GM19455 (cell line): Measurements from ENCODE around the gene CDK14.
"Not testable (repeated sequence)": the region's sequence is repeated elsewhere in the genome, so short reads cannot be mapped to it uniquely, and the experiment has no call there.

Experiments used
- ATAC-seq: cut with Tn5 transposase; IDR thresholded peaks from one replicate; pipeline ENCODE4 v1.9.1; 2021; ENCODE audit not compliant: unreplicated experiment

The CDK14 gene

DNA sequence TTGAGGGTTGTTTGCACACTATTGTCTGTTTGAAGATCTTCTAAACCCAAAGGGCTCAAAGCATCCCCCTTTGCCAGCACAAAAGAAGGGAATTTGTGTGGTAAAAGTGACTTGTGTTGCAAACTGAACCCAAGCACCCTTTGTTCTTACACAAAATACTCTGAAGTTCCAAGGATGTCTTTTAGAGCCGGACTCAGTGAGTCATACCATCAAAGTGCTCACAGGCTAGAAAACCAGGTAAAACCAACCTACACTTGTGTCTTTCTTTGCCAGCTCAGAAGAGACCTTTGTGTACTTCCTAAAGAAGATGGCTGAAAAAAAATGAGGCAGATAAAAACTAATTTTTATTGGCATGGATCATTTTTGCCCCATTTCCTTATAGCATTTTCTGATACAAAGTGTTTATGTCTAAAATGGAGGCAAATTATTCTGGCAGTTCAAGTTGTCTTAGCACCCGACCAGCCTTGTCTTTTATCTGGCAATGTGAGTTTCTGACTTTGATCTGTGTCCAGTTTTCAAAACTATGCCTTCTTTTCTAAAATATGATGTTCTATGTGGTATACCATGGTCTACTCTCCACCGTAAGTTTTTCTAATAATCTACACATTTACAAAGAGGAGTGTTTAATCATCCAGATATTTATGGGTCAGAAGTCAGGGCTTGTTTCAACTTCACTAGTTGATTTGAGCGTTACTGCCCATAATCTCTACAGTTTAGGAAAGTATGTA lies 539.7 kb downstream of the CDK14 start:
- no peak for ATAC-seq

DNA sequence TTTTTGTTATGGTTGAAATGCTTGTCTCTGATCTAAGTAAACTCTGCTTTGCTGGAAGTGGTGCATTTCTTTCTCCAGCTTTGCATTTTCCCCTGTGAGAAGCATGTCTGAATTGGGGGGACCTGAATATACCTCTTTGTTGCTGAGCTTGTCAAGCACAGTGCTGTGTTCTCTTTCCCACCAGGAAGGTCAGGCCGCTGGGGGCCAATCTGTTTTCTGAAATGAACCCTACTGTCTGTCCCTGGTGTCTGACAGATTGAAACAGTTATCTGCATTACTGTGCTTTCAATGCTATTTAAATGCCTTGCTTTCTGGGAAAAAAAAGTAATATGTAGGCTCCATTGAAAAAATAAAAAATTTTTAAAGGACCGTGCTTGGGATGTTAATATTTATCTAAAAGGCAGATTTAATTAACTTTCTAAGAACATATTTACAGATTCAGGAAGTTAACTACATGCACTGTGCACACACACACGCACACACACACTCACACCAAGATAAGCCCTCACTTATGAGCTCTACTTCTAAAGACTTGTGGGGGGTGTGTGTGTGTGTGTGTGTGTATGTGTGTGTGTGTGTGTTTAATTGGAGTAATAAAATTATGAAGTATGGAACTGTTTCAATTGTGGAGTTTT lies 541.1 kb downstream of the CDK14 start:
- no peak for ATAC-seq

DNA sequence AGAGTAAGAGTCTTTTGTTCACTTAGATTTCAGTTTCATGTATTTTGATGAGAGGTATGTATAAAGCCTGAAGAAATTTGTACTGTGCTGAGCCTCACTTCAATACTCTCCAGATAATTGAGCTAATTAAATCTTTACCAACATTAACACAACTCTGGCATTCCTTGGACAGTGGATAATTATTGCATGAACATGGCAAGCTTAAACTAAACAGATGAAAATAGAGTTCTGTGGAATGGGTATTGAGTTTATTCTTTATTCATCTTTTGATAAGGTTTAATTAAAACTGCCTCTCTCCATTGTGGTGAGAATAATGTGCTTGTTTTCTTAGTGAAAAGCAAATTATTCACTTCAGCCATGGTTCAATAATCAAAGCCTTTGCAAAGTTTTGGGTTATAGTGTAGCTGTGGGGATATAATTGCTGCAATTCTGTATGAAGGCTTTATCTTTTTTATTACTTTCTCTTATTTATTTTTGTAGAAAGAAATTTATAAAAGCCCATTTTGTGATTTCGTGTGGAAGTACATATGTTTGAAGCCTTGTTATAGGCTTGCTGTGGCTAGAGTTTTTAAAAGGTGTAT lies 541.8 kb downstream of the CDK14 start:
- no peak for ATAC-seq

DNA sequence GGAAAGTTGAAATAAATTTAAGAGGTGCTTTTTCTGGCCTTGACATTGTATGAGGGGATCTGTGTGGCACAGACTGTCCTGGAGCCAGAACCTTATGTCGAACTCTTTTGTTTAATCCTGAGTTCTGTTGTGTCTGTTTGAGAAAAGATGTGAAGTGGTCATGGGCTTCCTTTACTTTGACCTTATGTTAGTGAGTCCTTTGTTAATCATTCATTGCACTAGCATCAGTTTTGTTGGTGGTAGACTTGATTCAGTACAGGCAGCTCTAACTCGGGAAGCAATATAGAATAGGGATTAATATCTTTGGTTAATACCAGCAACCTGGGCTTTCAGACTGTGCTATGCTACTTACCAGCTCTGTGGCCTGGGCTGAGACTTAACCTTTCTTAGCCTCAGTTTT lies 544.2 kb downstream of the CDK14 start:
- ATAC-seq, result no peak

DNA sequence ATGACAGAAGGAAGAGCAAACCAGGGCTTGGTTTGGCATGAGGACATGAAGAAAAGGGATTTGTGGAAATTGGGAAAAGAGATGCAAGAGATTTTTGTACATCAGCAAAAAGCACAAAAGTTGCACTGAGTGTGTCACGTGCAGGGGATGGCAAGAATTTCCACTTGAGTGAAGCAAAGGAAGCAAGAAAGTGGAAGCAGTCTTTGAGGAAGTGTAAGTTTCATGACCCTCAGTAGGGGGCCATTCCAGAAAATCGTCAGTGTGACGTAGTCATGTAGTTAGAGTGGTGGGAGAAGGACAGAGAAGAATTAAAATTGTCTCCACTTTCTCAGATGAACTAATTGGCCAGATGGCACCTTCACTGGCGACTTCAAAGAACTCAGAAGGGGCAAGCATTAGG lies 544.9 kb downstream of the CDK14 start:
- no peak for ATAC-seq

DNA sequence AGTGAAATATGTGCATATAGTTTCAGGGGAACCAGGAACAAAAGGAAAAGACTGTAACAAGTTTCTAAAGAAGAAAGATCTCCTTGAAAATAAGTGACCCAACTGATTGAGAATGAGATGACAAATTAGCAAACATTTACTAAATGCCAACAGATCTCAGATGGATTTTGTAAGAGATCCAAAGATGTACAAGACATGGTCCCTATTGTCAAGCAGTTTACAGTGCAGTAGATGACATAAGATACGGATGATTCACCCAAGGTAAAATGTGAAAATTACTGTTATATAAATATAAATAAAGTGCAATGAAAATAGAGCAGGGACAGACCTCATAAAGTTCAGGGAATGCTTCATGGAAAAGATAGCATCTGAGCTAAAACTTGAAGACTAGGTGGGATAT lies 546.6 kb downstream of the CDK14 start:
- ATAC-seq, result no peak

DNA sequence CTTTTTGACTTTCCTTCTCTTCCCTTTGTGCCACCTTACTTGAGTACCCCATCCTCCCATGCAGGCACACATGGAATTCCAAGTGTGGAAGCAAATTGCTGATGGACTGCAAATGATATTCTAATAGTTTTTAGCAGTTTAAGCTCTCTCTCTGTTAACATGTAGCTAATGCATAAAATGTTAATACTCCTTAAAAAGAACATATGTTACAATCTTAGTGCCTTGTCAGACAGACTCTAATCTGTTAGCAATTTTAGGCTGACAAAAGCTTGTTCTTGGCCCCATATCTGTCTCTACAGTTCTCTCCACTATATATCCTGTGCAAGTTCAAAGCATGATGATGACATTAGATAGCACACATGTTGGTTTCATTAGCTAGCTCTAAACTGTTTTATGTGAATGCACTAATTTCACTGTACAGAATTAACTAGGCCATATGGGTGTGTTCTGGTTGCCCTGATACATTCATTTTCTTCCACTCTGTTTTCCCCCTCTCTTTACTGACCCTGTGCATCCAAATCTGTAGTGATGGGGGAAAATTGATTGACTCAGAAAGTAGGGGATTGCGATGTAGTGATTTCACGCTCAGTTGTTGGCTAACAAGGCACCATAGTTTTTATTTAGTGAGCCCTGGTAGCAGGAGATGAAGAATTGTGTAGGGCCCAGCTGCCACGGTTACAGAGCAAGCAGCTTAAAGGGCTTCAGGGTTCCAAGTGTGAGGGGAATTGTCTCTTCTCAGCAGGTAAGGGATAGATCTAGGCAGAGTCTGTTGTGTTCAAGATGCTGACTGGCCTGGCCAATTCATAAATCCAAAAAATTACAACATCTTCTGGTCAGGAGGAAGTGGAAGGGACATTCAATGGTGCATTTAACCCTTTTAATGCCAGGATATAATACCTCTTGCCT lies 553.5 kb downstream of the CDK14 start:
- no peak for ATAC-seq

DNA sequence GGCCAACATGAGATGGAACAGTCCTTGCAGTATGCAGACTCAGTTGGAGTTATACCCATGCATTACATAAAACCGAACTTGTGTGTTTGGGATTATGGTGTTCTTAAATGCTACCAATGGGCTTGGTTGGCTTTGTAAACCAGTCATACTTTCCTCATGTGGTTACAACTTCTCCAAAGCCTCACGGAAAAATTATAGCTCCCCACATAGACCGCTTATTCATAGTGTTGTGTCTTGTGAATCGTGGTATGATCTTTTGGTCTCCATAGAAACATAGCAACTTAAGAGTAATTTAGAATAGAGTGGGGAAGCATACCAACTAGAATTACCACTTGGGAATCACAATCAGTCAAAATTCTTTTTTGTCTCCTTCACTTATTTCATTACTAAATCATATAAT lies 555.8 kb downstream of the CDK14 start:
- ATAC-seq, result no peak

DNA sequence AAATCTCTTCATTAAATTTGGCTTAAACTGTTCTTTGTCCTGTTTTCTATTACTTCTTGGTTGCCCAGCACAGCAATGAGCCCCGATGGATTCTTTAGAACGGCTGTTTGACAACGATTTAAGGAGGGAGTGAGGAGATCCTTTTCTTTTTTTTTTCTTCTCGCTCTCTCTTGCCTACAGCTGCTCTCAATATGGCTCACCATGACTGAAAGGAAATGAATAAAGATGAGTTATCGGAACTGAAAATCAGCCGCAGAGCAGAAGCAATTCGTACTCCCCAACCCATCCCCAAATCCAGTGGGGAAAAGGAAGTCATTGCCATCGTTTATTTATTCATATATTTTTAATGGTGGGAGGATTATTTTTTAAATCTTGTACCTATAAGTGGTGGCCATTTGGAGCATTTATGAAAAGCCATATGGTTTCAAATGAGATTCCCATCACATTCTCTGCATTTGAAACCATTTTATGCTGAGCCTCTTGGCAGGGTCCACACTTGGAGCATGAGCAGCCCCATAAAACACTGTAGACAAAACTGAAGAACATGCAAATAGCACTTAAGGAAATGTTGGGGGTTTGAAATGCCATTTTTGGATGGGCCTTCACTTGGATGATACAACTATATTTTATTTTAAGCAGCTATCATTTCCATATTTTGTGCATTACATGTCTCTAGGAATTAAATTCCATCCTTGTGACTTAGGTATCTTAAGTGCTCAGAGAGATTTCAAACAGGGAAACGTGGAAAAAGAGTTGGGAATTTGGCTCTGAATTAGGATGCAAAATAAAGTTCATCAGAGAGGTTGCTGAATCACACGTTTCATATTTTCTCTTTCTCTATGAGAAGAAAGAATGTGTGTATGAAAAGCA lies 560.4 kb downstream of the CDK14 start:
- ATAC-seq, result no peak

DNA sequence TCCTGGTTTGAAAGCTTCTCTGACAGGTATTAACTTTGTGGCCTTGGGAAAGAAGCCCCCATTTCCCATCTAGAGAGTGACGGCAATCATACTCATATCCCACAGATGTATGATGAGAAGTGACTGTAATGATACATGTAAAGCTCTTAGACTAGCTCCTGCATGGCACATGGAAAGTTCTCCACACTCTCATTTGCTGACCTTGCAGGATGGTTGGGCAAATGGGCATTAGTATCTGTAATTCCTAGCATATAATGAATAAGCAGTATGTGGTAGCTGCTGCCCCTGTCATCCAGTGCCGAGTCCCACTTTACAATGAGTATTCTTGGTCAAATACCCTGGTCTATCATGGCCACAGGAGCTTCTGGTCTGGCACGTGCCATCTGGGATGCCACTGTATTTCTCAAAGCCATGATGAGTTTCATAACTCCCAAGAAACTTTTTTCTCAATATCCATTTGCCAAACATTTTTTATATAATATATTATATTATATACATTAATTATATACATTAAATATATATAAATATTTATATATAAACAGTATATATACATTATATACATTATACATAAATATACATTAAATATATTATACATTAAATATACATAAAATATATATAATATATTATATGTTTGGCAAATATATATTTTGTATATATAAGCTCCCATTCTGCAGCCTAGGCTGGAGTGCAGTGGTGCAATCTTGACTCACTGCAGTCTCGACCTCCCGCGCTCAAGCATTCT lies 561.6 kb downstream of the CDK14 start:
- ATAC-seq, result no peak

DNA sequence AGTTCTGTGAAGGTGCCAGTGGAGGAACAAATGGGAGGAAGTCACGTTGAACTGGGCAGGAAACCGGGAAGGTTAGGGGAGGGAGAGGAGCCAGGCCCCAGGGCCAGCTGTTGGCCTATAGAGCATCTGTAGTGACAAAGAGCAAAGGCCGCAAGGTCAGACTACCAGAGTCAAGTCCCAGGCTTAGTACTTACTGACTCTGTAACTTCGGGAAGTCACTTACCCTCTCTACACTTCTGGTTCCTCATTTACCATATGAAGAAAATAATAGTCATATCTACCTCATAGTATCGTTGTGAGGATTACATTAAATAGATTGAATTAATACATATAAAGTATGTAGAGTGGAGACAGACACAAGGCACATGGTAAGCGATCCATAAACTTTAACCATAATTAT lies 566.3 kb downstream of the CDK14 start:
- no peak for ATAC-seq

DNA sequence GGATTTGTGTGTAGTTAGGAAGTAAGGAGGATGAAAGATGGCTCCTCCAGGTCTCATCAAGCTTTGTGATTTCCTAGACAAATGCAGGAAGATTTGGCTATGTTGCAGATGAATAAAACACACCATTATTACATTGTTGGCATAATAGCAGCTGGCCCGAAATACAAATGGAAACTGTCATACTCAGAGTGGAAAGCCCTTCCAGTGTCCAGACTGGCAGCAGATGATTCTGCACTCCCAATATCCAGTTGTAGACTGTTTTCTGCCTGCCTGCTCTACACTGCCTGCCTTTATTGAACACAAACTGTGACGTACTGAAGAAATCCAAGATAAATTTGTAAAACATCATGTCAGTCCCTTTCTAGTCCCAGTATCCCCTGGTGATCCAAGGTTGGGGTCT lies 568.4 kb downstream of the CDK14 start:
- no peak for ATAC-seq

DNA sequence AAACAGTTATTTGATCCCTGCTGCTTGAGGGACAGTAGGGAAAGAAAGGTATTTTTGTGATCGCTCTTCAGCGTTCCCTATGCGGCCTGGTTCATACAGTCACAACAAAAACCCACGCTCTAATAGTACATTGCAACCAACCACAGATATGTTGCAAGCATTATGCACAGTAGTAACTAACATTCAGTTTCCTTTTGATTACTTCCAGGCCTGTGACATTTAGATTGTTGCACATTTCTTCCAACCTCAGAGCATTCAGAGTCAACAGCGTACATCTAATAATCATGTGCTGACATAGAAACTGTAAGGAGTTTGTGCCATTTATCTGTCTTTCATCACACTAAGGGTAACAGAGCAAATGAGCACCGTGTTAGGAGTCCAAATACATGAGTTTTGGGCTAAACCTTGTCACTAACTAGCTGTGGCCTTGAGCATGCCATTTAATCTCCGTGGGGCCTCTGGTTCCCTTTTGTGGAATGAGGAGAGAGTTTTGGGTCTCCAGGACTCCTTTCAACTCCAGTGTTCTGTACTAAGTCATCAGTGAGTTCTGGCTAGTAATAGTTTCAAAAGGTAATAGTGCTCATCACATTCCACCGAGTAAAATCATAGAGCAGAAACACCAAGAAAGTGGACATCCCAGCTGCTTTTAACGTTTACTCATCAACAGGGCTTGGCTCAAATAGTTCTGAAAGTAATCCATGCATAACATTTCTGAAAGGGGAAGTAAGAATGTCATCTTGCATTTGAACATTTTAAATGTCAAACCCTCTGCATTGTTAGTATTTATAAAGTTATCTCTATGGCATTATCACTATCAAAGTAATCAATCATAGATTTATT lies 569.1 kb downstream of the CDK14 start:
- peak; percentile 83 for ATAC-seq

DNA sequence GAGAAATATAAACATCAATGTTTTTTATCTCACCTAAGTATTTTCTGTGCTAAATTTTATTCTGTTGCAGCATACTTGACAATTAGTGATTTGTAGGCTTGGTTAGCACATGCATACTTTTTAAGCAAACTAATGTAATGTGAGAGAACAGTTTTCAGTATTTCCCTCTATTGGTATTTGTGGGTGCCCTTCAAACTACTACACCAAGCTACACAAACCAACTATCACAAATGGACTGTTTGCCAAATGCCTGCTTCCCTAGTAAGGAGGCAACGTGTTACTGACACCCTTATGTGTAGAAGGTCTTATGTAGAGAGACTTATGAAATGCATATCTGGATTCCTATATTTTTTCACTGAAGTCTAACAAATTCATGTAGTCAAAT lies 569.7 kb downstream of the CDK14 start:
- ATAC-seq, result peak; percentile 35

DNA sequence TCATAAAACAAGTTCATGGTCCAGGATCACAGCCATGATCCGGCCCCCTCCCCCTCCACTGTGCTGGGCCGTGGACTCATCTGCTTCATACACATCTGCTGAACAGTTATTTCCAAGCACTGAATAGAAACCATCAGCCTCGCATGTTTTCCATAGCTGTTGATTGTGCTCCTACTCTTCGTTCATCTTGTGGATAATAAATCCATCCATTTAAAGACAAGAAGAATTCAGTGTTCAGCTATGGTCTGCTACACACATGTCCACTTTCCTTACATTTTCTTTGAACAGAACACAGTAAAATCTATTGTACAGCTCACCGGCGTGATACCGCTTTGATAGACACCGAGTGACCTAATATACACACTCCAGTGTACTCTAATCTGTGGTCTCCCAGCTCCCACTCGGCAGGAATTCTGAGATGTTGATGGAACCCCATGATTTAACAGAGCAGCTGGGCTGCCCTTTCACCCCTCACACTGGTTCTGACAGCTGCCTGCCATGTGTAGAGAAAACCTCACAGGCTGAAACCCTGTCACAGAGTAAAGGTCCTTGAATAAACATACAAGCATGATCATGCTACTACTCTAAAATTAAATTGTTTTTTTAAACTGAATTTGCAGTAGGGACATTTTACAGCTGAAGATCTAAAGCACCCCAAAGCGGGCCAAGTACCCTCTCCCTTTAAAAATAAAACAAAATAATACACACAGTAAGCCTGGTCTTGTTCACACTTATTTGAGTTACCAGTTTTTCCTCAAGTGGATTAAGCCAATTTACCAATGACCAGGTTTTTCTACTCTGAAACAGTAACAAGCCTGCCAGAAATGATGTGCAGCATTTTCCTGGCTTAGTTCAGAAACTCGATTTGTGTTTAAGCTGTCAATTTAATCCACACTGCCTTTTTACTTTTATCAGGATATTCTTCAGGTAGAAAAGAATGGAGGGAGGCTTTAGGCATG lies 573.0 kb downstream of the CDK14 start:
- no peak for ATAC-seq

DNA sequence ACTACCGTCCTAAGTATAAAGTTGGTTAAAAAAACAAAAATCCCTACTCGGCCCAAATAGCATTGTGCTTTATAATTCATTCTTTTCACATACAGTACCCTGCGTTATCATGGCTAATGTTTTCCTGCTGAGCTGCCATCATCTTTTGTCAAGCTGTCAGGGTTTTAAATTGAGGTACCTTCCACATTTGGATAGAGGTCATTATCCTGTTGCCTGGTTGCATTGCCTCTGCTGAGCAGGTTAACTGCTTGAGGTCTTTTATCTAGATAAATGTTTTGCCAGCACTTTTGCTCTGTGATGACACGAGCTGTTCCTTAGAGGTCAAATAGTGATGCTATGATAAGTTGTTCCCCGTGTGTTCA lies 573.7 kb downstream of the CDK14 start:
- no peak for ATAC-seq

DNA sequence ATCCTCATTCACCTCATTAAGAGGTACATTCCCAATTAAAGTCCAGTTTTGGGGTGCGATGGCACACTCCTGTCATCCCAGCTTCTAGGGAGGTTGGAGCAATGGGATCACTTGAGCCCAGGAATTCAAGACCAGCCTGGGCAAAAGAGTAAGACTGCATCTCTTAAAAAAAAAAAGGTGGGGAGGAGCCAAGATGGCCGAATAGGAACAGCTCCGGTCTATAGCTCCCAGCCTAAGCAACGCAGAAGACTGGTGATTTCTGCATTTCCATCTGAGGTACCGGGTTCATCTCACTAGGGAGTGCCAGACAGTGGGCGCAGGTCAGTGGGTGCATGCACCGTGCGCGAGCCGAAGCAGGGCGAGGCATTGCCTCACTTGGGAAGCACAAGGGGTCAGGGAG lies 577.1 kb downstream of the CDK14 start:
- ATAC-seq, result not testable (repeated sequence)

DNA sequence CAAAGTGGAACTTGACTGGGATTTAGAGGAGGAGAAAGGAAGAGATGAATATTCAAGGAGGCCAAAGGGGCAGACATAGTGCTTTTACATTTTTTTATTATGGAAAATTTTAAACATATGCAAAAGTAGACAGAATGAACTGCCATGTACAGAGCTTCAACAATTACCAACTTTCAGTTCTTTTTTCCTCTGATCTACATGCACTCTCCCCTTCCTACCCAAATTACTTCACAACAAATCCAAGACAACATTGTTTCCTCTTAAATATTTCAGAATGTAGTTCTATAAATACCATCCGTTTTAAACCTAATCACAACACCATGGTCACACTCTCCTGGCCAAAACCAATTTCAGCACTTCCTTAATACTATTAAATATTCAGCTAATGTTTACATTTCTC lies 584.6 kb downstream of the CDK14 start:
- no peak for ATAC-seq
